Upper lobe of right lung (tissue), 1 donor: ENCODE results near the gene TMEM131. TPM values are rescaled to one million over a fixed set of nuclear protein-coding genes. Genes with fewer than 3 reads are reported as not detected.

Source experiments
- ATAC-seq: fragments of 200-7000 bp; cut with Tn5 transposase; one replicate; pipeline ENCODE4 v1.9.1; 2020; ENCODE audit warnings: mild to moderate bottlenecking, moderate library complexity
- DNase-seq: peaks from one replicate; pipeline ENCODE4 v3.0.0-alpha.2; 2020
- H3K27ac ChIP-seq: fragments of 200-600 bp; one replicate; pipeline ENCODE4 v1.8.0; 2022
- H3K27me3 ChIP-seq: fragments of 200-600 bp; one replicate; pipeline ENCODE4 v1.8.0; 2022; ENCODE audit warnings: mild to moderate bottlenecking
- H3K36me3 ChIP-seq: fragments of 200-600 bp; one replicate; pipeline ENCODE4 v1.8.0; 2022
- H3K4me1 ChIP-seq: fragments of 200-600 bp; one replicate; pipeline ENCODE4 v1.8.0; 2022
- H3K4me3 ChIP-seq: fragments of 200-600 bp; one replicate; pipeline ENCODE4 v1.8.0; 2022; ENCODE audit warnings: mild to moderate bottlenecking
- H3K9me3 ChIP-seq: fragments of 200-600 bp; one replicate; pipeline ENCODE4 v1.8.0; 2022
- intact Hi-C: fragments of 100-400 bp; cut with DNase I; formaldehyde crosslinking; loops from one replicate; pipeline ENCODE4 v1.11.0; 2022
- total RNA-seq: library from RNA; stranded (reverse); fragmentation: NEBNext Ultra II Directional; extraction: Animal tissue kit (Norgen Biotek cat#: 25700); gene quantifications from one replicate; pipeline ENCODE4 v1.2.1, GENCODE V29; 2021
- TF ChIP-seq, protein P1 (sequence below): fragments of 200-600 bp; IDR thresholded peaks from one replicate; pipeline ENCODE4 v1.8.0; 2022; ENCODE audit warnings: antibody characterized with exemption
- donor health status: DM: no; HTN: yes; CAD: no; lungs with severe emphysema.

TMEM131 gene
- total RNA-seq, 1 donor from 2014 or later, result 43.3 TPM

DNA sequence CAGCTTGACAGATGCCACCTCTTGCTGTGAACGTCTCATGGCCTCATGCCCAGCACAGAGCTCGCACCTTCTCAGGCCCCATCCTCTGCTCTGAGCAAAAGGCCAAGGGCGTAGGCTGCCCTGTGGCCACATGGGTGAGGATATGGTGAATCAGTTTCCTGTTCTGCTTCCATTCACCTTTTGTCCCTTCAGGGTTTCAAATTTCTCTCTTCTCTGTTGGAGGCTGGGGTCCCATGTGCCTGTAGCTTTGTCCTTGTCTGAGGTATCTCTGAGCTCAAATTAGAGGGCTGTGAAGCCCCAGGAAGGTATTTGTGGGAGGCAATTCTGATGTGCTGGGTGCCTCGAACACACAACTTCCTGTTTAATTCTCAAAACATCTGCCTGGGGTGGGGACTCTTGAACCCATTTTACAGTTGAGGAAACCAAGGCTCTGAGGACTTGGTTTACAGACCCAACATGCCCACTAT is 253.3 kb downstream of the TMEM131 start:
- DNase-seq, result no peak
- Histone ChIP-seq H3K4me3 (no peak overlapping the region), H3K27ac (no peak overlapping the region), H3K4me1 (no peaks in the 10 kb centered on the region), H3K36me3 (no peaks in the 10 kb centered on the region), H3K27me3 (no peaks in the 10 kb centered on the region), H3K9me3 (no peaks in the 10 kb centered on the region)
- TF ChIP-seq, protein P1, sequence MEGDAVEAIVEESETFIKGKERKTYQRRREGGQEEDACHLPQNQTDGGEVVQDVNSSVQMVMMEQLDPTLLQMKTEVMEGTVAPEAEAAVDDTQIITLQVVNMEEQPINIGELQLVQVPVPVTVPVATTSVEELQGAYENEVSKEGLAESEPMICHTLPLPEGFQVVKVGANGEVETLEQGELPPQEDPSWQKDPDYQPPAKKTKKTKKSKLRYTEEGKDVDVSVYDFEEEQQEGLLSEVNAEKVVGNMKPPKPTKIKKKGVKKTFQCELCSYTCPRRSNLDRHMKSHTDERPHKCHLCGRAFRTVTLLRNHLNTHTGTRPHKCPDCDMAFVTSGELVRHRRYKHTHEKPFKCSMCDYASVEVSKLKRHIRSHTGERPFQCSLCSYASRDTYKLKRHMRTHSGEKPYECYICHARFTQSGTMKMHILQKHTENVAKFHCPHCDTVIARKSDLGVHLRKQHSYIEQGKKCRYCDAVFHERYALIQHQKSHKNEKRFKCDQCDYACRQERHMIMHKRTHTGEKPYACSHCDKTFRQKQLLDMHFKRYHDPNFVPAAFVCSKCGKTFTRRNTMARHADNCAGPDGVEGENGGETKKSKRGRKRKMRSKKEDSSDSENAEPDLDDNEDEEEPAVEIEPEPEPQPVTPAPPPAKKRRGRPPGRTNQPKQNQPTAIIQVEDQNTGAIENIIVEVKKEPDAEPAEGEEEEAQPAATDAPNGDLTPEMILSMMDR, result no peak
- intact Hi-C loops, result no loop called here
- ATAC-seq, result no peak

DNA sequence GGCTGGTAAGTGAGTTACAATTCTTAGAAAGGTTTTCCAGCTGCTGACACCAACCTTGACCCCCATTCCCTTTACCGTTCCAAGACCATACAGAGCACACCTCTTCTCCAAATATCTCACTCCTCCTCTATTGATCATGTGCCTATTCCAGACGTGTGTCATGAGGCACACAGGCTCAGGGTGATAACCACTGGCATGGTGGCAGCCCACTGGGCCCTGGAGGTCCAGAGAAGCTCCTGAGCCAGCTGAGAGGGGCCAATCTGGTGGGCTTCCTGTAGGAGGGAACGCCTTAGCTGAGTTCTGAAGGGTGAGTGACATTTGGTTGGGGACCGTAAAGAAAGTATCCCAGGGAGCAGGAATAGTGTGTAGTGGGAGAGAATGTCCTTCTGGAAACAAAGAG is 254.1 kb downstream of the TMEM131 start:
- TF ChIP-seq, protein P1, result no peak
- H3K36me3 ChIP-seq, result no peaks in the 10 kb centered on the region
- no peak overlapping the region for H3K27ac ChIP-seq
- H3K9me3 ChIP-seq, result no peaks in the 10 kb centered on the region
- H3K4me3 ChIP-seq, result no peak overlapping the region
- no peak for DNase-seq
- no peaks in the 10 kb centered on the region for H3K27me3 ChIP-seq
- no peaks in the 10 kb centered on the region for H3K4me1 ChIP-seq
- intact Hi-C loops, result no loop called here
- no peak for ATAC-seq

DNA sequence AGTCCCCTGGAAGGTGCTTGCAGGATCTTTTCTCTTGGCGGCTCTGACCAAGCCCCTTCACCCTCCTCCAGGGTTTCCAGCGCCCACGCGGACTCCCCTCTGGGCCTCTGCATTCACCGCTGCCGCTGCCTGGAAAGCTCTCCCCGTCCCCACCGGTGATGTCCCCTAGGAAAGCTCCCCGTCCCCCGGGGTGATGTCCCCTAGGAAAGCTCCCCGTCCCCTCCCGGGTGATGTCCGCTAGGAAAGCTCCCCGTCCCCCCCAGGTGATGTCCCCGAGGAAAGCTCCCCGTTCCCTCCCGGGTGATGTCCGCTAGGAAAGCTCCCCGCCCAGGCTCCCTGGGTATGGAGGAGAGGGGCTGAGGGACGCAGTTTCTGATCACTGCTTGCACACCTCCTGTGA is 254.5 kb downstream of the TMEM131 start:
- intact Hi-C loops, result no loop called here
- Histone ChIP-seq H3K27ac (no peak overlapping the region), H3K4me1 (no peaks in the 10 kb centered on the region), H3K36me3 (no peaks in the 10 kb centered on the region), H3K27me3 (no peaks in the 10 kb centered on the region), H3K9me3 (no peaks in the 10 kb centered on the region), H3K4me3 (no peak overlapping the region)
- DNase-seq (peak; percentile 42), ATAC-seq (no peak)
- TF ChIP-seq, protein P1, result no peak

DNA sequence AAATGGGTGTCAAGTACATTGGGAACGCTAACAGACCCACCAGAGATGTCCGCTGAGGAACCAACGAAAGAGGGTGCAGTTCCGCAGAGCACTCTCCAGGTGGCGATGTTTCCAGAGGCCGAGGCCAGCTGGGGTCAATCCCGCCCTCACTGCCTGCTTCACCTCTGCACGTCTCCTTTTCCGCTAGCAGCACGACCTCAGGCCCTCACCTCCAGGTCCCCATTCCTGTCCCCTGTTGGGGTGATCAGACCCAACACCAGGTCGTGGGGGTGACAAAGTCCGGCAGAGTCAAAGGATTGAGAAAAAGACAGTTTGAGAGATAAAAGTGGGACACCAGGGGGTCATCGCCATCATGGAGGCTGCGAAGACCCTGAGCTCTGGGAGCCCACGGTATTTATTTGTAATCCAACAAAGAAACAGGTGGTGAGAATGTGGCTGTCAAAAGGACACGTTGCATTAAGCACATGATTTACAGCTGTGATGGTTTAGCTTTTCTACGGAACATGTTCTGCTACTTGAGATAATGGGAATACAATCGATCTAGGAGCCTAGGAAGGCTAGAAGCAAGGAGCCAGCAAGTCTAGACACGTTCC is 255.1 kb downstream of the TMEM131 start:
- no peaks in the 10 kb centered on the region for H3K4me1 ChIP-seq
- ATAC-seq (peak; percentile 87), DNase-seq (peak; percentile 72)
- H3K36me3 ChIP-seq, result no peaks in the 10 kb centered on the region
- TF ChIP-seq, protein P1, result peak; percentile 70
- no peaks in the 10 kb centered on the region for H3K9me3 ChIP-seq
- H3K27me3 ChIP-seq, result no peaks in the 10 kb centered on the region
- H3K27ac ChIP-seq, result no peak overlapping the region
- no peak overlapping the region for H3K4me3 ChIP-seq
- intact Hi-C loops, result no loop called here

DNA sequence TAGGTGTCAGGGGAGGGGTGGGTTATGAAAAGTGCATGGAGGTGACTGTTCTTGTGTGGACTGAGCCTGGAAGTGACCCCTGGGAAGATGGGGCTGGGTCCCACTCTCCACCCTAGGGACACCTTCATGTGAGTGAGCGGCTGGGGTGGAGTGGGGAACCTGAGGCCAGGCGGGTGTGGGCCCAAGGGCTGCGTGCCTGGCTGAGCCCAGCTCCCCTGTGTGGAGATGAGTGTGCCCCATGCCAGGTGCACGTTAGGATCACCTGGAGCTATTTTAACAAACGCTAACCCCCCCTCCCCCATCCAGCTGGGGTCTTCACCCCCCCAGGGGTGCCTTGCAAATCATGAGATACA is 255.9 kb downstream of the TMEM131 start:
- intact Hi-C loops, result no loop called here
- no peak for ATAC-seq

More for the DNA sequence above, 255.9 kb downstream of the TMEM131 start:
- H3K36me3 ChIP-seq, result no peaks in the 10 kb centered on the region
- no peaks in the 10 kb centered on the region for H3K4me1 ChIP-seq
- H3K9me3 ChIP-seq, result no peaks in the 10 kb centered on the region
- no peak overlapping the region for H3K4me3 ChIP-seq
- no peak overlapping the region for H3K27ac ChIP-seq
- no peaks in the 10 kb centered on the region for H3K27me3 ChIP-seq
- peak; percentile 55 for DNase-seq
- TF ChIP-seq, protein P1, result no peak
